HG02588 (cell line): ENCODE data around the gene LYZL6.
"Not testable (repeated sequence)": the region's sequence is repeated elsewhere in the genome, so short reads cannot be mapped to it uniquely, and the experiment has no call there.

Experiments used
- ATAC-seq: cut with Tn5 transposase; IDR thresholded peaks from one replicate; pipeline ENCODE4 v1.9.1; 2021; ENCODE audit warnings: mild to moderate bottlenecking, moderate library complexity; ENCODE audit not compliant: unreplicated experiment

The LYZL6 gene

GRCh38 chr17:35948092-35948491, 4.6 kb upstream of the LYZL6 start:
- ATAC-seq = no peak

GRCh38 chr17:35947156-35947585, 3.7 kb upstream of the LYZL6 start:
- no peak for ATAC-seq

DNA sequence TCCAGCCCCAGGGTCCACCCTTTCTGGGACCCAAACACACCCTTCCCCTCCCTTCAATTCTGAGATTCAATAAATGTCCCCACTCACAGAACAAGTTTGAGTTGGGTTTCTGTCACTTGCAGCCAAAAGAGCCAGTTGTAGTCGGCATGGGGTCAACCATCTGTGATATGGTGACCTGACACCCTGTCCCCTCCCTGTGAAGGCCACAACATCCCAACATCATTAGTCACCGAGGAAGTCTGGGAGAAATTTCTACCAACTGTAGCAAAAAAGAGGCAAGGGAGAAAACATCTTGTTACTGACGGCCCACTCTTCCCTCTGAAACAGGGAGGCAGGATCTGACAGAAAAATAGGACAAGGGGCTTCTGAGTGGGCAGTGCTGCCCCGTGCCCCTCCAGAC, 638 bp upstream of the LYZL6 start:
- no peak for ATAC-seq

GRCh38 chr17:35942588-35943186, 826 bp downstream of the LYZL6 start:
- ATAC-seq = no peak

- not testable (repeated sequence) for ATAC-seq
Observed at GRCh38 chr17:35938492-35938891, 5.0 kb downstream of the LYZL6 start.

DNA sequence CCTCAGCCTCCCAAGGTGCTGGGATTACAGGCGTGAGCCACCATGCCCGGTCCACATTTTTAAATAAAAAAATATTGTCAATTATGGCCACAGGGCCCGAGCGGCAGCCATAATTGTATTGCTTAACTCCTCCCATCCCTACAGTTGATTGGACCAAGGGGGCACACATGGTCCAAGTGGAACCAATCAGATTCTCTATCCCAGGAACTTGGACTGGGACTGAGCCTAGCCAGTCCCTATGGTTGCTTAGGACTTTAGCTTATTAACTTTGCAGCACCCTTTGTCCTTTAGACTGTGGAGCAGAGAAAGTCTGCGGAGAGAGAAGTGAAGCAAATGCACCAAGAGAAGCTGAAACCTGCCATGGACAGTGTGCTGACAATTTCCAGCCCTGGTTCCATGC, 7.5 kb downstream of the LYZL6 start:
- no peak for ATAC-seq

- ATAC-seq = no peak
Observed at GRCh38 chr17:35934760-35935159, 8.8 kb downstream of the LYZL6 start.

DNA sequence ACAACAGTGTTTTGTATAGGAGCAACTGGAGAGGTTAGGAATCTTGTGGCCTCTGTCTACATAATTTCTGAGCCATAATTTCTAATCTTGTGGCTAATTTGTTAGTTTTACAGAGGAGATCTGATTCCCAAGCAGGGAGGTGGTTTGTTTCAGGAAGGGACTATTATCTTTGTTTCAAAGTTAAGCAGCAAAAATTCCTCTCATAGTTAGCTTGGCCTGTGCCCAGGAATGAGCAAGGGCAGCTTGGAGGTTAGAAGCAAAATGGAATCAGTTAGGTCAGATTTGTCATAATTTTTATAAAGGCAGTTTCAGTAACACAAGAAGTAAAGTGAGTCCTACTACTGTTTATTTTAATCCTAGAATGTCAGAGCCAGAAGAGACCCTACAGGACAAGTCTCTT, 10.9 kb downstream of the LYZL6 start:
- ATAC-seq = no peak

GRCh38 chr17:35931794-35932425, 11.6 kb downstream of the LYZL6 start:
- no peak for ATAC-seq

- ATAC-seq = peak; percentile 68
Observed at GRCh38 chr17:35930211-35931065, 13.1 kb downstream of the LYZL6 start, which contains the start of gene RDM1. Gene RDM1, minus strand, starts transcription at chr17:35930773. Its CDS starts 46 bp downstream, at chr17:35930727.

- ATAC-seq = no peak
Observed at GRCh38 chr17:35927714-35928113, 15.8 kb downstream of the LYZL6 start.

DNA sequence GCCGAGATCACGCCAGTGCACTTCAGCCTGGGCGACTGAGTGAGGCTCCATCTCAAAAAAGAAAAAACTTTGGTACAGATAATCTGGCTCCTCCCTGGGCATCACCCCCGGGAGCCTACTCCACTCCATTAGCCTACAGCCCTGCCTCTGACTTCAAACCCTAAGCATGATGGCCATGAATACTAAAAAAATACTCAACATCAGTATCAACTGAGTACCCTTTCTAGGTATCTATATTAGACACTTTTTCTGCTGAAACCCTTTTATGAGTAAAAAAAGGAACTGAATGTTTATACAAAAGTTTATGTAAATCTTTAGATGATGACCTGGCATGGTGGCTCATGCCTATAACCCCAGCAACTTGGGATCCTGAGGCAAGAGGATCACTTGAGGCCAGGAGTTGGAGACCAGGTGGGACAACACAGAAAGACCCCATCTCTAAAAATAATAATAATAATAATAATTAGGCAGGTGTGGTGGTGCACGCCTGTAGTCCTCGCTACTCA, 19.9 kb downstream of the LYZL6 start:
- ATAC-seq = no peak

DNA sequence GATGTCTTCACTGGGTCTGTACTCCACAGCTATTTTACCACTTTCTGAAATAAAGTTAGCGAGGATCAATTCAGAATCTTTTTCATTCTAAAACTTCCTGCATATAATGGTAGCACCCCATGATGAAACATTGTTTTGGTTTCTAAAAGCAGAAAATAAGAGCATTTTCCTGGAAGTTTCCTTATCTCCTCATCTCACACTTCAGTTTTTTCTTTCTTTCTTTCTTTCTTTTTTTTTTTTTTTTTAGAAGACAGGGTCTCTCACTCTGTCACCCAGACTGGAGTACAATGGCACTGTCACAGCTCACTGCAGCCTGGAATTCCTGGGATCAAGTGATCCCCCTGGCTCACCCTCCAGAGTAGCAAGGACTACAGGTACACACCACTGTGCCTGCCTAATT, 23.3 kb downstream of the LYZL6 start:
- ATAC-seq = no peak

- no peak for ATAC-seq
Observed at GRCh38 chr17:35918665-35919064, 24.8 kb downstream of the LYZL6 start.

GRCh38 chr17:35917519-35918213, 25.8 kb downstream of the LYZL6 start:
- ATAC-seq = no peak

GRCh38 chr17:35915153-35915964, 28.2 kb downstream of the LYZL6 start:
- no peak for ATAC-seq

- no peak for ATAC-seq
Observed at GRCh38 chr17:35914354-35914753, 29.2 kb downstream of the LYZL6 start.

DNA sequence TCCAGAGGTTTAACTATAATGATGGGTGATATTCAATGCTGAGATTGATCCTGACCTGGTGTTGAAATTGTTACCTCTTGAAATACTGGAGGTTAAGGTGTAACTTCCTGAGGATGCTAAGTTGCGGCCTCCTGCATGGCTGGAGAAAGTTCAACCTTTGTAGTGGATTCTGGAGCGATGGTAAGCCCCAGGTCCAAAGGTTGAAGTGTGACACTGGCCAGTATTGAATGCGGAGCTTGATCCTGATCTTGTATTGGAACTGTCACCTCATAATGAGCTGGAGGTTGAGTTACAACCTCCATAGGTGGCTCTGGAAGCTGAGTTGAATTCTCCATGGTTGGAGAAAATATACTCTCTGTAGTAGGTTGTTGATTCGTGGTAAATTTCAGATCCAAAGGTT, 29.9 kb downstream of the LYZL6 start:
- ATAC-seq = no peak

GRCh38 chr17:35912942-35913341, 30.6 kb downstream of the LYZL6 start:
- ATAC-seq = no peak

DNA sequence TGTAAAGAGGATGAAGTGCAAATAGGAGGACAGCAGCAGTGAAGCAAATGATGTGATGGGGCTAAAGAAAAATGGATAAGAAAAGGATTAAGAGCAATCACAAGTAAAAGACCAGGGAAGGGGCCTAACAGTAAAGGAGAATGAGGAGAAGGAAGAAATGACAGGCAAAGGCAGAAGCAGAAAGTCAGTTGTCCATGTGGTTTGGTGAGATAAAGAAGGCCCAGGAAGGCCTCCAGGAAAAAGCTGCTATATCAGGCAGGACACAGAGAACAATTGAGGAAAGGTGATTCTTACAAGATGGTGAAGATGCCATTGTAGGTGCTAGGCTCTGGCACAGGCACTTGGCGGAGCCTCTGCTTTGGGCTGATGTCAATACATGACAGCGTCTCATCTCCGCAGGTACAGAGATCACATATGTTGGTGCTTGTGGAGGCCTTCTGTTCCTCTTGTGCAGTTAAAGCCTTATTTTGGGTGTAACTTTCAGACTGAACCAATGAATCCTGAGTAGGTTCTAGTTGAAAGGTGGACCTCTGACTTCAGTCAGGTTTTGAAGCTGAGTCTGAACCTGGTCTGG, 31.1 kb downstream of the LYZL6 start:
- ATAC-seq = no peak
